ENCODE measurements around the gene EVI5.

The EVI5 gene

DNA sequence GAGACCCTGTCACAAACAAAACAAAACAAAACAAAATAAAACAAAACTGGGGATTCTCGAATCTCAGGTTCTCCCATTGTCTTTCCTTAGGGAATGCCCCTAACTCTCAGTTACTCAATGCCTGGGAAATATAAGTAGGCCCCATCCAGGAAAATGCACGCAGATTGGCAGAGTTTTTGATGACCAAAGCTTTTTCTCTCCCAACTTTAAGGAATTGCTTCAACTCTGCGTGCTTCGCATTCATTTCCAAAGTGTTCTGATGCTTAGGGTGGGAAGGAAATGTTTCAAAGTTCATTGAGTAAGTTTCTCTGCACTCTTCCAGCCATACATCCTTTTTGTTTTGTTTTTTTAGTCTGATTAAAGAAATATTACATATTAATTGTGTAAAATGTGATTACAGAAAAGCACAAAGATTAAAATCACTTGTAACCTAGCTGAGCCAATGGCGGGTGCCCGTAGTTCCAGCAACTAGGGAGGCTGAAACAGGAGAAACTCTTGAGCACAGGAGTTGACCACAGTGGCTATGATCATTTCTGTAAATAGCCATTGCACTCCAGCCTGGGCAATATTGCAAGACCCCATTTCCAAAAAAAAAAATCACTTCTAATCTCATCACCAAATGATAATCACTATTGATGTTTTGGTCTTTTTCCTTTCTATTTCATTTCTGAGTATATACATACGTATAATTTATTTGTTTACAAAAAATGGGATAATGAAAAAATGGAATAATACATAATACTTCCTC, 18.4 kb upstream of the EVI5 start:
- Histone ChIP-seq H3K9me3 (ENCODE audit: insufficient read depth, low read length) (no peaks in the 10 kb centered on the region), H2AFZ (ENCODE audit: low read depth, low read length) (no peak overlapping the region), H3K27me3 (ENCODE audit: low read depth, low read length) (no peaks in the 10 kb centered on the region), H3K4me2 (ENCODE audit: low read length) (no peak overlapping the region), H3K79me2 (ENCODE audit: low read length) (no peaks in the 10 kb centered on the region), H3K4me1 (ENCODE audit: low read length) (no peaks in the 10 kb centered on the region), H3K4me3 (ENCODE audit: low read length) (no peak overlapping the region), H3K27ac (ENCODE audit: low read length) (no peak overlapping the region), H3K36me3 (replicated peaks; ENCODE audit: low read depth, low read length) (no peaks in the 10 kb centered on the region), H4K20me1 (ENCODE audit: insufficient read depth, low read length) (no peaks in the 10 kb centered on the region), H3K9ac (ENCODE audit: low read length) (no peak overlapping the region)
- no peak for TF ChIP-seq EZH2phosphoT487 (IDR thresholded peaks at IDR 0.05; ENCODE audit: low read depth)
- TF ChIP-seq, protein P1, sequence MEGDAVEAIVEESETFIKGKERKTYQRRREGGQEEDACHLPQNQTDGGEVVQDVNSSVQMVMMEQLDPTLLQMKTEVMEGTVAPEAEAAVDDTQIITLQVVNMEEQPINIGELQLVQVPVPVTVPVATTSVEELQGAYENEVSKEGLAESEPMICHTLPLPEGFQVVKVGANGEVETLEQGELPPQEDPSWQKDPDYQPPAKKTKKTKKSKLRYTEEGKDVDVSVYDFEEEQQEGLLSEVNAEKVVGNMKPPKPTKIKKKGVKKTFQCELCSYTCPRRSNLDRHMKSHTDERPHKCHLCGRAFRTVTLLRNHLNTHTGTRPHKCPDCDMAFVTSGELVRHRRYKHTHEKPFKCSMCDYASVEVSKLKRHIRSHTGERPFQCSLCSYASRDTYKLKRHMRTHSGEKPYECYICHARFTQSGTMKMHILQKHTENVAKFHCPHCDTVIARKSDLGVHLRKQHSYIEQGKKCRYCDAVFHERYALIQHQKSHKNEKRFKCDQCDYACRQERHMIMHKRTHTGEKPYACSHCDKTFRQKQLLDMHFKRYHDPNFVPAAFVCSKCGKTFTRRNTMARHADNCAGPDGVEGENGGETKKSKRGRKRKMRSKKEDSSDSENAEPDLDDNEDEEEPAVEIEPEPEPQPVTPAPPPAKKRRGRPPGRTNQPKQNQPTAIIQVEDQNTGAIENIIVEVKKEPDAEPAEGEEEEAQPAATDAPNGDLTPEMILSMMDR (IDR thresholded peaks at IDR 0.05; ENCODE audit: low read depth, low read length): no peak

DNA sequence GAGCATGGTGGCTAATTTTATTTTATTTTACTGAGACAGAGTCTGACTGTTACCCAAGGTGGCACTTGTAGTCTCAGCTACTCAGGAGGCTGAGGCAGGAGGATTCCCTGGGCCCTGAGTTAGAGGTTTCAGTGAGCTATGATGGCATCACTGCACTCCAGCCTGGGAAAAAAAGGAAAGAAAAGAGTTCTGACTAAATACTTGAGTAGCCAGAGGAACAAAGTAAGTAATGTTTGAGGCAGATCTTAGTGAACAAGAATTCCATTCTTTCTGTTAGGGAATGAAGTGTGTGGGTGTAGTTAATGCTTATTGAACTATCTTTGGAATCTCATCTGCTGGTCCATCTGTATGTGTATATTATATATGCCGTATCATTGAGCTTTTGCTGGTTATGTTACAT, 13.1 kb upstream of the EVI5 start:
- no peaks in the 10 kb centered on the region for H4K20me1 ChIP-seq (ENCODE audit: insufficient read depth, low read length)
- no peak overlapping the region for H3K9ac ChIP-seq (ENCODE audit: low read length)
- H3K9me3 ChIP-seq (ENCODE audit: insufficient read depth, low read length): no peaks in the 10 kb centered on the region
- no peaks in the 10 kb centered on the region for H3K4me1 ChIP-seq (ENCODE audit: low read length)
- no peak overlapping the region for H3K4me3 ChIP-seq (ENCODE audit: low read length)
- no peaks in the 10 kb centered on the region for H3K36me3 ChIP-seq (replicated peaks; ENCODE audit: low read depth, low read length)
- TF ChIP-seq EZH2phosphoT487 (IDR thresholded peaks at IDR 0.05; ENCODE audit: low read depth): no peak
- TF ChIP-seq, protein P1 (IDR thresholded peaks at IDR 0.05; ENCODE audit: low read depth, low read length): no peak
- H3K79me2 ChIP-seq (ENCODE audit: low read length): no peaks in the 10 kb centered on the region
- no peak overlapping the region for H2AFZ ChIP-seq (ENCODE audit: low read depth, low read length)
- H3K27ac ChIP-seq (ENCODE audit: low read length): no peak overlapping the region
- no peak overlapping the region for H3K4me2 ChIP-seq (ENCODE audit: low read length)
- H3K27me3 ChIP-seq (ENCODE audit: low read depth, low read length): no peaks in the 10 kb centered on the region

DNA sequence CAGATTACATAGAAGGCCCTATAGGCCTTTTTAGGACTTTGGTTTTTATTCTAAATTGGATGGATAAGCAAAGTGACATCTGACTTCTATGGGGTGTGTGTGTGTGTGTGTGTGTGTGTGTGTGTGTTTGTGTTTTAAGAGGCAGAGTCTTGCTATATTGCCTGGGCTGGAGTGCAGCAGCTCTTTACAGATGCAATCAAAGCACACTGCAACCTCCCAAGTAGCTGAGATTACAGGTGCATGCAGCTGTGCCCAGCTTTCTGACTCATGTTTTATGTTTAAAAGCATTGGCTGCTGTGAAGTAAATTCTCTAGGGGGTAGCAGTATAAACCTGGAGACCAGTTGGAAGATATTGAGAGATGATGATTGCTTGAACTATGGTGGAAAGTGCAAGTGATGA, 12.4 kb upstream of the EVI5 start:
- Histone ChIP-seq H3K4me1 (ENCODE audit: low read length) (no peaks in the 10 kb centered on the region), H3K36me3 (replicated peaks; ENCODE audit: low read depth, low read length) (no peaks in the 10 kb centered on the region), H3K4me2 (ENCODE audit: low read length) (no peak overlapping the region), H3K79me2 (ENCODE audit: low read length) (no peaks in the 10 kb centered on the region), H3K27me3 (ENCODE audit: low read depth, low read length) (no peaks in the 10 kb centered on the region), H3K27ac (ENCODE audit: low read length) (no peak overlapping the region), H3K4me3 (ENCODE audit: low read length) (no peak overlapping the region), H2AFZ (ENCODE audit: low read depth, low read length) (no peak overlapping the region), H3K9ac (ENCODE audit: low read length) (no peak overlapping the region), H4K20me1 (ENCODE audit: insufficient read depth, low read length) (no peaks in the 10 kb centered on the region), H3K9me3 (ENCODE audit: insufficient read depth, low read length) (no peaks in the 10 kb centered on the region)
- TF ChIP-seq, protein P1 (IDR thresholded peaks at IDR 0.05; ENCODE audit: low read depth, low read length): no peak
- no peak for TF ChIP-seq EZH2phosphoT487 (IDR thresholded peaks at IDR 0.05; ENCODE audit: low read depth)

DNA sequence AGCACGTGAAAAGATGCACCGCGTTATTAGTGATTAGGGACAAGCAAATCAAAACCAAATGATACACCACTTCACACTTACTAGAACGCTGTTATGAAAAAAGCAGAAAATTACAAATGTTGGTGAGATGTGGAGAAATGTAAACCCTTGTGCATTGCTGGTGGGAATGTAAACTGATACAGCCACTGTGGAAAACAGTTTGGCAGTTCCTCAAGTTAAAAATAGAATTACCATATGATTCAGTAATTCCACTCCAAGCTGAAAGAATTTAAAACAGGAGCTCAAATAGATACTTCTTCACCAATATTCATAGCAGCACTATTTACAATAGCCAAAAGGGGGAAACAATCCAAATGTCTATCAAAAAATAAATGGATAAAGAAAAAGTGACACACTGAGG, 10.3 kb upstream of the EVI5 start:
- TF ChIP-seq, protein P1 (IDR thresholded peaks at IDR 0.05; ENCODE audit: low read depth, low read length): no peak
- no peak for TF ChIP-seq EZH2phosphoT487 (IDR thresholded peaks at IDR 0.05; ENCODE audit: low read depth)
- Histone ChIP-seq H3K36me3 (replicated peaks; ENCODE audit: low read depth, low read length) (no peaks in the 10 kb centered on the region), H4K20me1 (ENCODE audit: insufficient read depth, low read length) (no peaks in the 10 kb centered on the region), H3K9ac (ENCODE audit: low read length) (no peak overlapping the region), H2AFZ (ENCODE audit: low read depth, low read length) (no peak overlapping the region), H3K9me3 (ENCODE audit: insufficient read depth, low read length) (no peaks in the 10 kb centered on the region), H3K27me3 (ENCODE audit: low read depth, low read length) (no peaks in the 10 kb centered on the region), H3K27ac (ENCODE audit: low read length) (no peak overlapping the region), H3K4me2 (ENCODE audit: low read length) (no peak overlapping the region), H3K4me1 (ENCODE audit: low read length) (no peaks in the 10 kb centered on the region), H3K4me3 (ENCODE audit: low read length) (no peak overlapping the region), H3K79me2 (ENCODE audit: low read length) (no peaks in the 10 kb centered on the region)

Data from OCI-LY3 (cell line).